HTERT RPE-1 (cell line): ENCODE data around the gene IL17RB.

Source experiments
- in situ Hi-C: fragments of 300-500 bp; cut with MboI; formaldehyde crosslinking; loops from 4 replicates; pipeline ENCODE4 v1.14.3; 2020; ENCODE audit warnings: low sequenced_read_pairs

IL17RB gene

DNA sequence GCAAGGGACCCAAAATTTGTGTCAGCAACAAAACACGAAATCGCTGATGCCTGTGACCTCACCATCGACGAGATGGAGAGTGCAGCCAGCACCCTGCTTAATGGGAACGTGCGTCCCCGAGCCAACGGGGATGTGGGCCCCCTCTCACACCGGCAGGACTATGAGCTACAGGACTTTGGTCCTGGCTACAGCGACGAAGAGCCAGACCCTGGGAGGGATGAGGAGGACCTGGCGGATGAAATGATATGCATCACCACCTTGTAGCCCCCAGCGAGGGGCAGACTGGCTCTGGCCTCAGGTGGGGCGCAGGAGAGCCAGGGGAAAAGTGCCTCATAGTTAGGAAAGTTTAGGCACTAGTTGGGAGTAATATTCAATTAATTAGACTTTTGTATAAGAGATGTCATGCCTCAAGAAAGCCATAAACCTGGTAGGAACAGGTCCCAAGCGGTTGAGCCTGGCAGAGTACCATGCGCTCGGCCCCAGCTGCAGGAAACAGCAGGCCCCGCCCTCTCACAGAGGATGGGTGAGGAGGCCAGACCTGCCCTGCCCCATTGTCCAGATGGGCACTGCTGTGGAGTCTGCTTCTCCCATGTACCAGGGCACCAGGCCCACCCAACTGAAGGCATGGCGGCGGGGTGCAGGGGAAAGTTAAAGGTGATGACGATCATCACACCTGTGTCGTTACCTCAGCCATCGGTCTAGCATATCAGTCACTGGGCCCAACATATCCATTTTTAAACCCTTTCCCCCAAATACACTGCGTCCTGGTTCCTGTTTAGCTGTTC lies 35.0 kb upstream of the IL17RB start:
- in situ Hi-C loops: no loop called here

DNA sequence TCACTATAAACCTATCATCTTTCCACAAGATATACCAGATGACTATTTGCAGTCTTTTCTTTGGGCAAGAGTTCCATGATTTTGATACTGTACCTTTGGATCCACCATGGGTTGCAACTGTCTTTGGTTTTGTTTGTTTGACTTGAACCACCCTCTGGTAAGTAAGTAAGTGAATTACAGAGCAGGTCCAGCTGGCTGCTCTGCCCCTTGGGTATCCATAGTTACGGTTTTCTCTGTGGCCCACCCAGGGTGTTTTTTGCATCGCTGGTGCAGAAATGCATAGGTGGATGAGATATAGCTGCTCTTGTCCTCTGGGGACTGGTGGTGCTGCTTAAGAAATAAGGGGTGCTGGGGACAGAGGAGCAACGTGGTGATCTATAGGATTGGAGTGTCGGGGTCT lies 33.9 kb upstream of the IL17RB start:
- in situ Hi-C loops: no loop called here

DNA sequence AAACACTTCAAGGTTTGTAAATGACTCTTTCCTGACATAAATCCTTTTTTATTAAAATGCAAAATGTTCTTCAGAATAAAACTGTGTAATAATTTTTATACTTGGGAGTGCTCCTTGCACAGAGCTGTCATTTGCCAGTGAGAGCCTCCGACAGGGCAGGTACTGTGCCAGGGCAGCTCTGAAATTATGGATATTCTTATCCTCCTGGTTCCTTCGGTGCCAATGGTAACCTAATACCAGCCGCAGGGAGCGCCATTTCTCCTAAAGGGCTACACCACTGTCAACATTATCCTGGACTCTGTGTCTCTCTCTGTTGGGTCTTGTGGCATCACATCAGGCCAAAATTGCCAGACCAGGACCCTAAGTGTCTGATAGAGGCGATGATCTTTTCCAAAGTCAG lies 33.1 kb upstream of the IL17RB start:
- in situ Hi-C loops: no loop called here

DNA sequence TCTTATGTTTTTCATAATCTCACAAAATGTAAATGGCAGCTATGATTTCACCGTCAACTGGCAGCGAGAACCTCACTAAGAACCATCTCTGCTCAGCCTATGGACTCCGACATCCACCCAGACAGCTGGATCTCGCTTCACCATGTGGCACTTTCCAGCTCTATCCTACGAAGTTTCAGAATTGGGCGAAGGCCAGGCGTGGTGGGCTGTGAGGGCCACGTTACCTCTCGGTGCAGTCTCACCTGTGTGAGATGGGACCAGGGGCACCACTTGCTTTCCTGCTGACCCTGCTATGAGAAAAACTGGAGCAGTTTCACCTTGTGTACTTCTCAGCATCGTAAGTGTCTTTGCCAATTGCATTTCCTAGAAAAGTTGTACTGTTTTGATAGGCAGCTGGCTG lies 32.5 kb upstream of the IL17RB start:
- in situ Hi-C loops: no loop called here

DNA sequence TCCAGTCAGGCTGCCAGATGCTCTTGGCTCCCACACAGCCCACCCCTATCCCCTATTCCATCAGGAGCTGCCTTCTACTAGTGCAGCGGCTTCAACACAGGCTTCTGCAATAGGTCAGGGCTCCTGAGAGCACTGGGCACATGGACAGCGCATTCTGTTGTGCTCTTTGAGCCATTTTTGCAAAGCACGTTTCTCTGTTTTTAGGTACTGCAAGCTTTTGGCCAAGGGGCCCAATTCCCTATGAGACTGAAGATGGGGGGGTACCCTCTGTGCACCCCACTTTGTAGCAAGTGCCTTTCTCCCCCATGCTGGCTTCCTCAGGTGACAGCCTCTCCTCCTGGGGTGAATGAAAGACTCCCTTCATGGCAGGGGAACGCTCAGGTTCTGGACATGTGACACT lies 31.3 kb upstream of the IL17RB start:
- in situ Hi-C loops: no loop called here

DNA sequence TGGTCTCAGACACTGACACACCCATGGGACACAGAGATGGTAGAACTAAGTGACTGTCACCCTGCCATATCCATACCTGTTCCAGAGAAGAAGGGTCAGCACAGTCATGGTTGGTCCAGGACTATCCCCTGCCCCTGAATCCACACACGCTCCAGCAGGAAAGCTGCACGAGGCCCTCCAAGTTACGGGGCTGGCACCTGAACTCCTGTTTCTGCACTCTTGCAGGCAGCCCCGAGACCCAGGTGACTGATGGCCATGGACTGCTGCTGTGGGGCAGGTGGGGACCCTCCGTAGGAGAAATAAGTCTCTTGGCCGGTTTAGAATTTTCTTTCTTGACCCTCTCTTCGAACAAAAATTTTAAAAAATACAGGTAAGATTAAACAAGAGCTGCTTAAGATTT lies 30.7 kb upstream of the IL17RB start:
- in situ Hi-C loops: no loop called here

DNA sequence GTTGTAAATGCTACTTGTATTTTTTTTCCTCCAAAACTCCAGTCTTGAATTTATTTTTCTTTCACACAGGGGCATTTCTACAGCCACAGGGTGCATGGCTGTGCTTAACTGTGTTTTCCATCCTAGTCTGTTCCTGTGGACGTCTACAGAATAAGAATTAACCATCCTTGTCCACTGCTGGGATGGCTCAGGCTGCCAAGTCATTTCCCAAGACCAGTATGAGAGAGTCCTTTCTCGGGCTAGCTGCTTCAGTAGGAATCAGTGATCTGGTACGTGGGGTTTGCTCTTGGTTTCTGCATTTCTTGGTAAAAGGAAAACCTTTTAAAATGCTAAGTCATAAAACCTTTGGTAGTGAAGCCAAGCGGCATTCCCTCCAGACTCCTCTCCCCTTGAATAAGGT lies 29.9 kb upstream of the IL17RB start:
- in situ Hi-C loops: no loop called here

DNA sequence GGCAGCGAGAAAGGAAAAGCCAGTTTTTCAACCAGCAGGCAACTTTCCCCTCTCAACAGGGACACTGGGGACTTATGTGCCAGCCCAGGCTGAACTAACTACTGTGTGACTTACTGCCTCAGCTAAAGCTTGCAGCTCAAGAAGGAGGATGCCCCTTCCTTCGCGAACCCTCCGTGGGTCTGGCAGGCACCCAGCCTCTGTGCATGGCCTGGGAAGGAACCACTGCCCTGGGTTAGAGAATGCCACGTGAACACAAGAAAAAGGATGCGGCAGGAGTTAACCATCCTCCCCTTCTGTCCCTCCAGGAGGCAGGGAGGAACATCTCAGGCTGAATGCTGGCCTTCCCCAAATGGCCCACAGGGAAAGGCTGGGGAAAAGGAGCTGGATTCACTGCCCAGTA lies 29.2 kb upstream of the IL17RB start:
- in situ Hi-C loops: no loop called here

DNA sequence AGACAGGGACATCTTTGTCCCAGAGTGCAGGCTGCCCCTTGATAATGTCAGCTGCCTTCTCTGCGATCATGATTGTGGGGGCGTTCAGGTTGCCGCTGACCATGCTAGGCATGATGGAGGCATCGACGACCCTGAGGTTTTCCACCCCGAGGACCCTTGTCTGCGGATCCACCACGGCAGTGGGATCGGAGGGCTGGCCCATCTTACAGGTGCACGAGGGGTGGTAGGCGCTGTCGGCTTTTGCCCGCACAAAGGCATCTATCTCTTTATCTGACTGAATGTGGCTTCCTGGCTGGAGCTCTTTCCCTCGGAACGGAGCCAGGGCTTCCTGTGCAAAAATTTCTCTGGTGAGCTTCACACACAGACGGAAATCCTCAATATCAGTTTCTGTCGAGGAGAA lies 28.6 kb upstream of the IL17RB start:
- in situ Hi-C loops: no loop called here

DNA sequence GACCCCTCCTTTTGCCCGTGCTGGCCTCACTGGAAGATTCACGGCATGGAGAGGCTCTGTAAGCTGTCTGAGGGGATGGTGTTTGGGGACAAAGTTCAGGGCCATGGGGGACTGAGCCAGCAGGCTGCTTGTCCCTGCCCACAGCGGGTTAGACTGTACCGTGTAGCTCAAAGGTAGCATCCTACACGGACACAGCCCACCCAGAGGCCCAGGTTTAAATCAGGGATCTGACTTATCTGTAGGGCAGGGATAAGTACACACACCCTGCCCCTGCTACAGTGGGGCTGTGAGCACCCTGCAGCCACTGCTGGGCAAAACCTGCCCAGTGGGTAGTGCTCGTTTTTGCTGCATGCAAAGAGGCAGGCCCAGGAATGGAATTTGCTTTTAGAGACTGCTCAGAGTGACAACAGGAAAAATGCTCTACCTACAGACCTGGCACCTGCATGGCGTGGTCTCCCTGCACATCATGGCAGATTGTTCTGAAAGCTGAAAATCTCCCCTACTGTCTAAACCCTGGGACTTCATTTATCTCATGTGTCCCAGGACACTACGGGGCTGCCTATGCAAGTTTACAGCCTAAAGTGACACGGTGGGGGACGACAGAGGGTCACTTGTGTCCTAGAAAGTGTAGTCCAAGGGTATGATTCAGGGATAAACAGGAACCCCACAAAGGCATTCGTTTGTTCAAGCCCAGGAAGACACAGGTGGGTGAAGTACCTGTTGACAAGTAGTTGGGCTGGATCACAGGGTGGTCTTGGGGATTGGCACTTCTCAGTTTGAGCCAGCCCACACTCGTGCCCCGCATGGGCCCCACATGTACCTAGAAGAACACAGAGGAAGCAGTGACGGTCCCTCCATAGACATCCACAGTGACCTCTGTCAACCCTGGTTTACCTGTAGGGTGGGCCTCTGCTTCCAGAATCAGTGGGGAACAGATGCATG lies 27.9 kb upstream of the IL17RB start:
- in situ Hi-C loops: no loop called here

DNA sequence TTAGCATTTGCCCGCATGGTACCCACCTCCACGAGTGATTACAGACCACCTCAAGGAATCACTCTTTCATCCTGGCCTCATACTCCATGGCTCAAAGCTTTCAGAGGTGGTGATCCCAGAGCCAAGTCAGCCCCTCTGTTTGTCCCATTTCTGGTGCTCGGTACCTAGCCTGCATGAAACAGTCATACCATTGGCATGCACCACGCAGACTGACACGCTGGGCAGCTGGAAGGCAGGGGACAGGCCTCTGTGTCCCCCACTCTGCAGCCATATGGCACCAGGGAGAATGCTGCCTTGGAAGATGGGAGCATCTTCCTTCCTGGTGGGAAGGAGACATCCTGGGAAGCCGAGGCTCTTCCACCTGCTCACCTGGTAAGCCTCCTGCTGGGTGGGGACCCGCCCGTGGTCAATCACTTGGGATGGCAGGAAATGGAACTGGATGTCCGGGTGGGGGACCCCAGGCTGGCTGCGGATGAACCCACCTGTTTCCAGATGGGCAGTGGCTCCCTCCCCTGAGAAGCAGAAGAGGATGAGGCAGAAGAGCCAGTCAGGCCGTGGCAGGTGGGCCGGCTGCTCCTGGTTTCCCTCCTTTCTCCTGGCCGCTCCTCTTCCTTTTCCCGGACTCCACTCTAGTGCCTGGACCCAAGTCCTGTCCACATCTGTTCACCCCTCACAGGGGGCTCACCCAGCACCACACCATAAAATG lies 27.1 kb upstream of the IL17RB start:
- in situ Hi-C loops: no loop called here

DNA sequence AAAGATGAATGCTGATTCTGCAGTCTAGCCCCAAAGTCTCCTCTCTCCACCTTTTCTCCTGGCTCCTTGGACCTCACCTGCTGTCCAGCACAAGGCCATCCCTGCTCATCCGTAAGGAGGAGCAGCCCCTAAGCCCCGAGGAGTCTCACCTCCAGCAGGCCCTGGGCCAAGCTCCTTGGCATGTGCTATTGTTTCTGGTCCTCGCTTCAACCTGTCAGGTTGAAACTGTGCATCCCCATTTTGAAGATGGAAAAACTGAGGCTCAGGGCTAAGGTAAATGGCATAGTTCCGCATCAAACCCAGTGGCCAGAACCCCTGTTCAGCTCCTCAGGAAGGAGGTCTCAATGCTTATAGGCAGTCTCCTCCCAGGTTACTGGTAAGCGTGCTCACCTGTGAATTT lies 26.3 kb upstream of the IL17RB start:
- in situ Hi-C loops: no loop called here

DNA sequence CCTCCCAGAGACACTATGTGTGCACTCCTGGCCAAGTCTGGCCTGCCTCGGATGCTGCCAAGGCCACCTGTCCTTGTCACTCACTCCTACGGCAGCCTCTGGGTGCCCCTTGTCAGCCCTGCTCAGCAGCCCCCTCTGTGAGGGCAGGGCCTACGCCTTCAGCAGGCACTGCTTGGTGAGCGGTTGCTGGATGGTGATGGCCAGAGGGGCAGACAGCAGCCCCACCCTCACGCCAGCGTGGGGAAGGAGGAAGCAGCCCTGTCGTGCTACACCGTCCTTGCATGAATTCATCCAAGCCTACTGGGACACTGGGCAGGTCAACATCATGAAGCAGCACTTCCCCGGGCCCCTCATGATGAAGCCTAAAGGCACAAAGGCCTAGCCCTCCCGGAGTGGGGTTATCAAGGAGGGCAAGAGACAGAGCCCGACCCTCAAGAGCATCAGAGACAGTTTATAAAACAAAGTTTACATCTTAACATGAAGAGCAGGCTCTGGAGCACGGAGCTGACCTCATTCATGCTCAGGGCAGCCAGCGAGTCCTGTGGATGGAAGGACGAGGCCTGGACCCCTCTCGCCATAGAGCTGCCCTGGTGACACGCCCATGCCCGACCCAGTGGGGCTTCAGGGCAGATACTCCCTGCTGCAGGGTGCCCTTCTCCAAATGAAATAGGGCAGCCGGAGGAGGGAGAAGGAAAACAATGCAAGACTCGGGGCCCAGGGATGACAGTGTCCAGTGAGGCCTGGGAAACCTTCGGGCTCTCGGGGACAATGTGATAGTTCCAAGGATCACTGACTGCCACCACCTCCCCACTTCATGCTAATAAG lies 25.4 kb upstream of the IL17RB start:
- in situ Hi-C loops: no loop called here

DNA sequence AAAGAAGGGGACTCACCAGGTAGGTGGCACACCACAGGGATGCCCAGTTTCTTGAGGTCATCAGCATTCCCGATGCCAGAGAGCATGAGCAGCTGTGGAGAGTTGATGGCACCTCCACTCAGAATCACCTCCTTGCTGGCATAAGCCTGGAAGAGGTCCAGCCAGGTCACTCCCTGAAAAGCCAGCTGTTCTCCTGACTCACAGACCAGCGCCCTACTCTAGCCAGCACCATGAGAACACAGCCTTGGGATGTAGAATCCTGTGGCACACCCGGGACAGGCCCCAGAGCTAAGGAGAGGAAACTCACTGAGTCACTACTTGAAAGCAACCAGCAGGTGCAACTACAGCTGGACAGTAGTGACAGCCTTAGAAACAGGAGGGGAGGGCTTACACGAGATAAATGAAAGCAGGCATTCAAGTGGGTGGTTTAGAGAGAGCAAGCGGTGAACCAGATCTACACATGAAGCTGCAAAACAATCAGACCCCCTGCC lies 24.7 kb upstream of the IL17RB start:
- in situ Hi-C loops: no loop called here

DNA sequence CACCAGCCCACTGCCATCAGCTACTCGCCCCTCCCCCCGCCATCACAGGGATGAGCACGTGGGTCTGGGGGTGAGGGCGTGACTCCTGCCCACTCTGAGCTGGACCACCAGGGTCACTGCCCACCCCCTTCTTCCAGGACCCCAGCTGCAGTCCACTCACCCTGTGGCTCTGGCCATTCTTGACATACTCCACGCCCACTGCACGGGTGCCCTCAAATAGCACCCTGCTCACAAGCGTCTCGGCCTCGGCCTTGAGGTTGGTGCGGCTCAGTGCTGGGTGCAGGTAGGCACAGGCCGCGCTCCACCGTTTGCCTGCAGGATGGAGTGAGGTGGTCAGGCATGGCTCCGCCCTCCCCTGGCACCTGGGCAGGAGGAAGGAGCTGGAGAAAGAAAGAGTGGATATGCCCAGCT lies 24.0 kb upstream of the IL17RB start:
- in situ Hi-C loops: no loop called here

DNA sequence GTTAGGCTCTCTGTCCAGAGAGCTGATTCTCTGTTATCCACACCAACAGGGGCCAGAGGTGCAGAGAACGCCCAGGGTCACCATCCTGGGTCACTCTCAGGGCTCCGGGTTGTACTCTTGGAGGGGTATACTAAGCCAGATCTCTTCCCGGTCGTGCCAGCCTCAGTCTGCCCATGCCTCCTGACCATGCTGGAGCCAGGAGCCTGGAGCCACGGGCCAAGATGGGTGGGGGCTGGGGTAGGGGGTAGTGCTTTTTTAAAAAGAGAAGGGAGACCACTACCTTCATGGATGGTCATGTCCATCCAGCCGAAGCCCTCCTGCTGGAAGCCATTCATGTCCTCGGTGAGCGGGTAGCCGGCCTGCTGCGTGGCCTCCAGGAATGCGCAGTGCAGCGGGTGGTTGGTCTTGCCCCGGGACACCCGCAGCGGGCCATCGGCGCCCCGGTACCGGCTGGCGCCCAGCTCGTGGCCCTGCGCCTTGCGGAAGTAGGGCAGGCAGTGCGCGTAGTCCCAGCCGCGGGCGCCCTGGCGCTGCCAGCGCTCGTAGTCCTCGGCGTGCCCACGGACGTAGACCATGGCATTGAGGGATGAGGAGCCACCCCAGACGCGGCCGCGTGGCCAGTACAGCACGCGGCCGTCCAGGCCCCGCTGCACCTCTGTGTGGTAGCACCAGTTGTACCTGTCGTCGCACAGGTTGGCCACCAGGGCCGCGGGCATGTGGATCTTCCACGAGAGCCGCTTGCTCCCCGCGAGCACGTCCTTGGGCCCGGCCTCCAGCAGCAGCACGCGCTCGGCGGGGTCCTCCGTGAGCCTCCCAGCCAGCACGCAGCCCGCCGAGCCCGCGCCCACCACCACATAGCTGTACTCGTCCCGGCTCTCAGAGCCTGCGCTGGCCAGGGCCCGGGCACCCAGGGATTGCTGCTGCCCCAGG lies 23.1 kb upstream of the IL17RB start:
- in situ Hi-C loops: no loop called here

DNA sequence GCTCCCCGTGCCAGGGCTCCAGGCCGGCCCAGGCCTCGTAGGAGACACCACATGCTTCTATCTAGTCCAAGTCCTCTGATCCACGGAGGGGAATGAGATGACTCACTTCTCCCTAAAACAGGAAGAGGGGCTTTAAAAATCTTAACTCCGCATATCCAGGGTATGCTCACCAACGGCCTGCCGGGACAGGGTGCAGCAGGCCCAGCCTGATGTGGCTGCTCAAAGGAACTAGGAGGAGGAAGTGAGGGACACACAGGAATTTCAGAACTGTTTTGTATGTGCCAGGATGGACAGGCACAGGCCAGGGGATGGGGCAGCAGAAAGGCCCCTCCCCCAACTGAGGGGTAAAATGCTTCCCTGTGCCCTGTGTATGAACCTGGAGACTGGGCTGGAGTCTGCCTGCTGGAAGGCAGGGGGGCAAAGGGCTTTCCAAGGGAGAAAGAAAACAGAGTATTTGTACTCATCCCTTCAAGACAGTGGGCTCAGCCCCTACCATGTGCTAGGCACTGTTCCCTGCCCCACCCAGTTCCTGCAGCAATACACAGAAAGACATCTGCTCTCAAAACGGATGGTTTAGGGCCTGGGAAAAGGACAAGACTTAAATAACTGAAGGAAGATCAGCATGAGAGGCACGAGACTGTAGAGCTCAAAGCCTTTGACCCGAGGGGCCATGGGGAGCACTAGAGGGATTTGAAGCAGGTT lies 22.3 kb upstream of the IL17RB start:
- in situ Hi-C loops: no loop called here

DNA sequence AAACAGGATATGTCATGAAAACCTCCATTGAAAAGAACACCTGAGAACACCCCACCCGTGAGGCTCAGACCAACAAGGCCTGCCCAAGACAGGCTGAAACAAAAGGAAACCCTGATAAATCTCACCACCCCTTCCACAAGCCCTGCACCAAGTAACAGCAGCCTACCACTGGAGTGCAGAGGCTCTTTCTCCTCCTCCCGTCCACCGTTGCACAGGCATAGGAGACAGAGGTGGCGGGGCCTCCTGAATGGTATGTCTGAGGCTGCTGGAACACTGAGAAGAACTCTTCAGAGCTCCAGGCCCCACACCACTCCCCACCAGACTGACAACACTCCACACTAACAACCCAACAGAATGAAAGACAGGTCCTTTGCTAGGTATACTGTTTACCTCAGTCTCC lies 21.6 kb upstream of the IL17RB start:
- in situ Hi-C loops: no loop called here

DNA sequence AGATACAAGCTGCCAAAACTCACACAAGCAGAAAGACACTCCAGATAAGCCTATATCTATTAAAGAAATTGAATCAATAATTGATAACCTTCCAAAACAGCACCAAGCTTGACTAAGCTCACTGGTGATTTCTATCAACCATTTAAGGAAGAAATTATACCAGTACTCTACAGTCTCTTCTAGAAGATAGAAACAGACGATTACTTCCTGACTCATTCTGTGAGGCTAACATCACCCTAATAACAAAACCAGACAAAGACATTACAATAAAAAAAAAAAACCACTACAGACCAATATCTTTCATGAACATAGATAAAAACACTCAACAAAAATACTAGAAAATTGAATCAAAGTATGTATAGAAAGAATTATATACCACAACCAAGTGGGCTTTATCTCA lies 20.3 kb upstream of the IL17RB start:
- in situ Hi-C loops: no loop called here
